ENCODE measurements around the gene SFXN1. TPM values are rescaled to one million over a fixed set of nuclear protein-coding genes. Genes with fewer than 3 reads are reported as not detected.

SFXN1 gene
- total and polyA plus RNA-seq, 4 donors, result 47.3 to 241 (median 53.7) TPM

- no peaks in the 10 kb centered on the region for H3K36me3 ChIP-seq (ENCODE audit: control insufficient read depth in 4 of 4, insufficient read depth in 3 of 4, low read depth in 1 of 4, low read length in 3 of 4)
- H3K9ac ChIP-seq (ENCODE audit: low read depth in 1 of 2, low read length in 2 of 2), result no peak overlapping the region
- no peak for TF ChIP-seq YY1 (IDR thresholded peaks at IDR 0.05)
- no peak for TF ChIP-seq JUND (IDR thresholded peaks at IDR 0.05)
- TF ChIP-seq REST (IDR thresholded peaks at IDR 0.05), result no peak
- TF ChIP-seq TAF1 (conservative IDR thresholded peaks at IDR 0.05), result no peak
- no peak for TF ChIP-seq FOXA1 (IDR thresholded peaks at IDR 0.05)
- no peak for TF ChIP-seq ATF3 (IDR thresholded peaks at IDR 0.05)
- TF ChIP-seq NR2F2 (IDR thresholded peaks at IDR 0.05), result no peak
- no peak for TF ChIP-seq HNF4A (conservative IDR thresholded peaks at IDR 0.05)
- no peak for TF ChIP-seq RAD21 (IDR thresholded peaks at IDR 0.05)
- TF ChIP-seq RXRA (IDR thresholded peaks at IDR 0.05), result no peak
- no peak for TF ChIP-seq MAX (IDR thresholded peaks at IDR 0.05)
- no peak for TF ChIP-seq EGR1 (IDR thresholded peaks at IDR 0.05; ENCODE audit: low read depth in 2 of 2)
- no peak for TF ChIP-seq FOXA2 (IDR thresholded peaks at IDR 0.05)
- no peak overlapping the region for H3K4me3 ChIP-seq (ENCODE audit: low read depth in 1 of 3, low read length in 3 of 3)
- DNase-seq (ENCODE audit: low spot score), result no peak
- WGBS, result 60% methylated on average over 1 of the region's 1 CpG
- H3K9me3 ChIP-seq (ENCODE audit: control insufficient read depth in 4 of 4, low read length in 3 of 4), result peaks cover 0 to 8% (median 4%) of the 10 kb centered on the region in 4 donors
- H3K4me1 ChIP-seq (ENCODE audit: control insufficient read depth in 4 of 4, insufficient read depth in 4 of 4, low read length in 3 of 4), result no peaks in the 10 kb centered on the region
- peaks cover 0 to 9% (median 0%) of the 10 kb centered on the region in 4 donors for H3K27me3 ChIP-seq (ENCODE audit: control insufficient read depth in 4 of 4, insufficient read depth in 4 of 4, low read length in 3 of 4)
- no peak overlapping the region for H3K27ac ChIP-seq (ENCODE audit: low read depth in 1 of 2, low read length in 2 of 2)
Observed at GRCh38 chr5:175542966-175543235, 64.5 kb downstream of the SFXN1 start.

- no peak overlapping the region for H3K9ac ChIP-seq (ENCODE audit: low read depth in 1 of 2, low read length in 2 of 2)
- no peaks in the 10 kb centered on the region for H3K4me1 ChIP-seq (ENCODE audit: control insufficient read depth in 4 of 4, insufficient read depth in 4 of 4, low read length in 3 of 4)
- H3K27ac ChIP-seq (ENCODE audit: low read depth in 1 of 2, low read length in 2 of 2), result no peak overlapping the region
- peaks cover 0 to 8% (median 4%) of the 10 kb centered on the region in 4 donors for H3K9me3 ChIP-seq (ENCODE audit: control insufficient read depth in 4 of 4, low read length in 3 of 4)
- H3K4me3 ChIP-seq (ENCODE audit: low read depth in 1 of 3, low read length in 3 of 3), result no peak overlapping the region
- DNase-seq (ENCODE audit: low spot score), result no peak
- TF ChIP-seq HNF4A (conservative IDR thresholded peaks at IDR 0.05) (no peak), CTCF (IDR thresholded peaks at IDR 0.05; ENCODE audit: low read depth, low read length, missing input control) (no peak), RXRA (IDR thresholded peaks at IDR 0.05) (no peak), HNF4G (IDR thresholded peaks at IDR 0.05) (no peak), YY1 (IDR thresholded peaks at IDR 0.05) (no peak), NR2F2 (IDR thresholded peaks at IDR 0.05) (no peak), MAX (IDR thresholded peaks at IDR 0.05) (no peak), ZBTB33 (IDR thresholded peaks at IDR 0.05) (no peak), REST (IDR thresholded peaks at IDR 0.05) (no peak), RAD21 (IDR thresholded peaks at IDR 0.05) (no peak), GABPA (IDR thresholded peaks at IDR 0.05 in 1 of 2, conservative IDR thresholded peaks at IDR 0.05 in 1 of 2) (no peak), JUND (IDR thresholded peaks at IDR 0.05) (no peak), TAF1 (conservative IDR thresholded peaks at IDR 0.05) (no peak)
- 88% methylated on average over 1 of the region's 1 CpG for WGBS
- peaks cover 0 to 9% (median 2%) of the 10 kb centered on the region in 4 donors for H3K27me3 ChIP-seq (ENCODE audit: control insufficient read depth in 4 of 4, insufficient read depth in 4 of 4, low read length in 3 of 4)
- no peaks in the 10 kb centered on the region for H3K36me3 ChIP-seq (ENCODE audit: control insufficient read depth in 4 of 4, insufficient read depth in 3 of 4, low read depth in 1 of 4, low read length in 3 of 4)
Observed at GRCh38 chr5:175544108-175544511, 65.8 kb downstream of the SFXN1 start.

Measured in liver (tissue), 9 donors.